Caco-2 (cell line): ENCODE measurements around the gene MXD3. TPM values are rescaled to one million over a fixed set of nuclear protein-coding genes. Genes with fewer than 3 reads are reported as not detected.
A peak's percentile ranks its signal among the peaks of the same experiment; 100 is the strongest.

Experiments
- BruUV-seq: library from RNA; stranded (reverse); fragments of 400-500 nt; replicated peaks from 2 replicates; lab custom pipeline; 2021; lab: Mats Ljungman, UMichigan
- CTCF ChIA-PET: fragments of 300-600 bp; sonication (Branson Sonifier 250); formaldehyde crosslinking; loops from one replicate; lab custom pipeline; 2022; ENCODE audit warnings: antibody characterized with exemption; lab: Charles Lee
- POLR2A ChIA-PET: fragments of 300-600 bp; sonication (Branson Sonifier 250); formaldehyde crosslinking; loops from one replicate; lab custom pipeline; 2022; ENCODE audit warnings: antibody characterized with exemption; lab: Charles Lee
- DNase-seq, 2 experiments: peaks; one replicate each; pipeline versions ENCODE4 v3.0.0 to v3.0.0-alpha.2; 2020 to 2022
- H3K27me3 ChIP-seq: replicated peaks from 2 replicates; pipeline ENCODE4 v1.6.0; 2011; ENCODE audit warnings: low read length; ENCODE audit not compliant: control insufficient read depth, insufficient read depth
- H3K36me3 ChIP-seq: 2 replicates; pipeline ENCODE4 v1.5.1; 2011; ENCODE audit warnings: low read length; ENCODE audit not compliant: control insufficient read depth, insufficient read depth
- H3K4me1 ChIP-seq: fragments of 250-450 bp; sonication (Bioruptor Pico); 2 replicates; pipeline ENCODE4 v1.5.1; 2020; ENCODE audit warnings: mild to moderate bottlenecking
- H3K4me3 ChIP-seq: 2 replicates; pipeline ENCODE4 v1.5.1; 2011; ENCODE audit warnings: low read depth, mild to moderate bottlenecking, control low read depth, low read length
- H3K9me3 ChIP-seq: fragments of 250-450 bp; sonication (Bioruptor Pico); 2 replicates; pipeline ENCODE4 v1.5.1; 2020; ENCODE audit warnings: mild to moderate bottlenecking, moderate library complexity
- H3K27ac Mint-ChIP-seq: one replicate; pipeline ENCODE4 v1.8.0; 2022; ENCODE audit warnings: mixed read lengths; ENCODE audit not compliant: unreplicated experiment
- H3K27me3 Mint-ChIP-seq: one replicate; pipeline ENCODE4 v1.8.0; 2022; ENCODE audit warnings: mixed read lengths; ENCODE audit not compliant: insufficient read depth, unreplicated experiment
- H3K36me3 Mint-ChIP-seq: one replicate; pipeline ENCODE4 v1.8.0; 2022; ENCODE audit warnings: mild to moderate bottlenecking, mixed read lengths; ENCODE audit not compliant: insufficient read depth, unreplicated experiment
- H3K4me1 Mint-ChIP-seq: one replicate; pipeline ENCODE4 v1.8.0; 2022; ENCODE audit warnings: low read depth, mixed read lengths; ENCODE audit not compliant: unreplicated experiment
- H3K4me3 Mint-ChIP-seq: one replicate; pipeline ENCODE4 v1.8.0; 2022; ENCODE audit warnings: mild to moderate bottlenecking, moderate library complexity, mixed read lengths; ENCODE audit not compliant: unreplicated experiment
- H3K9me3 Mint-ChIP-seq: one replicate; pipeline ENCODE4 v1.8.0; 2022; ENCODE audit warnings: mixed read lengths; ENCODE audit not compliant: unreplicated experiment
- CTCF ChIP-seq, 2 experiments: fragments of 200-600 bp in 1 of 2; IDR thresholded peaks; 1 replicate in 1 of 2; 2 replicates in 1 of 2; pipeline versions ENCODE4 v1.5.1 to v1.8.0; 2011 to 2022; ENCODE audit warnings: antibody characterized with exemption in 1 of 2, control low read depth in 1 of 2, inconsistent platforms in 1 of 2, low read depth in 1 of 2, low read length in 1 of 2, mild to moderate bottlenecking in 1 of 2, moderate library complexity in 1 of 2; ENCODE audit not compliant: insufficient read depth in 1 of 2, severe bottlenecking in 1 of 2, unreplicated experiment in 1 of 2
- intact Hi-C: fragments of 100-400 bp; cut with micrococcal nuclease; formaldehyde crosslinking; loops from one replicate; pipeline ENCODE4 v1.10.0; 2022; ENCODE audit not compliant: unreplicated experiment
- total RNA-seq: library from RNA; stranded (reverse); gene quantifications from 2 replicates; pipeline ENCODE4 v1.2.3, GENCODE V29; 2022

The MXD3 gene
- total RNA-seq, 1 experiment from 2014 or later: 19.8 TPM

DNA sequence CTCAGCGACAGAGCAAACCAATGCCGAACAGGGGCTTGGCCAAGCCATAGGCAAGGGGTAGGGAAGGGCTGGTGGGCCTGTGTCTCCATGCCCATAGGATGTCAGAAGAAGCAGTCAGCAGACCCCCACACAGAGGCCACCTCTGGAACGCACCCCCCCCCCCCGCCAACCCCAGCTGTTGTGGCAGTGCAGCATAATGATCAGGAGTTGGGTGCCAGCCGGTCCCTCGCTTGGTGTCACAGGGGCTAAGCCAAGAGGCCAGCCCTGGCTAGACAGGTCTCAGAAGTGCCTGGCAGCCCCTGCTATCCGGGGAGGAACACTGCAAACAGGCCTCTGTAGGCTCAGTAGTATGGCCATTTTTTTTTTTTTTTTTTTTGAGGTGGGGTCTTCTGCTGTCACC lies 3.7 kb upstream of the MXD3 start:
- H3K4me1 Mint-ChIP-seq: peaks cover 17% of the 10 kb centered on the region
- H3K27me3 ChIP-seq: no peaks in the 10 kb centered on the region
- H3K4me3 Mint-ChIP-seq: no peak overlapping the region
- no peaks in the 10 kb centered on the region for H3K9me3 Mint-ChIP-seq
- no peak for DNase-seq
- H3K4me3 ChIP-seq: no peak overlapping the region
- no TSS peak for BruUV-seq
- H3K36me3 ChIP-seq: no peaks in the 10 kb centered on the region; the same call in 1 of the 2 replicates
- POLR2A ChIA-PET: interaction anchor here (0.6 kb wide), 1 partner anchor 12 kb away, joined by 4 read pairs; the partner anchor contains the start of gene RAB24
- H3K27me3 Mint-ChIP-seq: no peaks in the 10 kb centered on the region
- H3K27ac Mint-ChIP-seq: peak overlapping the region; percentile 35
- H3K36me3 Mint-ChIP-seq: peaks cover 33% of the 10 kb centered on the region
- intact Hi-C loops: no loop called here
- H3K9me3 ChIP-seq: no peaks in the 10 kb centered on the region
- CTCF ChIA-PET: interaction anchor here (0.6 to 1.4 kb wide), 4 partner anchors 33 to 139 kb away, joined by 3 to 8 read pairs (median 4); partner anchors contain the start of gene GRK6
- H3K4me1 ChIP-seq: peaks cover 2% of the 10 kb centered on the region; the same call in 1 of the 2 replicates
- no peak for TF ChIP-seq CTCF (IDR thresholded peaks at IDR 0.05; ENCODE audit: insufficient read depth in 1 of 2, low read depth in 1 of 2, low read length in 1 of 2, severe bottlenecking in 1 of 2, unreplicated experiment in 1 of 2)

DNA sequence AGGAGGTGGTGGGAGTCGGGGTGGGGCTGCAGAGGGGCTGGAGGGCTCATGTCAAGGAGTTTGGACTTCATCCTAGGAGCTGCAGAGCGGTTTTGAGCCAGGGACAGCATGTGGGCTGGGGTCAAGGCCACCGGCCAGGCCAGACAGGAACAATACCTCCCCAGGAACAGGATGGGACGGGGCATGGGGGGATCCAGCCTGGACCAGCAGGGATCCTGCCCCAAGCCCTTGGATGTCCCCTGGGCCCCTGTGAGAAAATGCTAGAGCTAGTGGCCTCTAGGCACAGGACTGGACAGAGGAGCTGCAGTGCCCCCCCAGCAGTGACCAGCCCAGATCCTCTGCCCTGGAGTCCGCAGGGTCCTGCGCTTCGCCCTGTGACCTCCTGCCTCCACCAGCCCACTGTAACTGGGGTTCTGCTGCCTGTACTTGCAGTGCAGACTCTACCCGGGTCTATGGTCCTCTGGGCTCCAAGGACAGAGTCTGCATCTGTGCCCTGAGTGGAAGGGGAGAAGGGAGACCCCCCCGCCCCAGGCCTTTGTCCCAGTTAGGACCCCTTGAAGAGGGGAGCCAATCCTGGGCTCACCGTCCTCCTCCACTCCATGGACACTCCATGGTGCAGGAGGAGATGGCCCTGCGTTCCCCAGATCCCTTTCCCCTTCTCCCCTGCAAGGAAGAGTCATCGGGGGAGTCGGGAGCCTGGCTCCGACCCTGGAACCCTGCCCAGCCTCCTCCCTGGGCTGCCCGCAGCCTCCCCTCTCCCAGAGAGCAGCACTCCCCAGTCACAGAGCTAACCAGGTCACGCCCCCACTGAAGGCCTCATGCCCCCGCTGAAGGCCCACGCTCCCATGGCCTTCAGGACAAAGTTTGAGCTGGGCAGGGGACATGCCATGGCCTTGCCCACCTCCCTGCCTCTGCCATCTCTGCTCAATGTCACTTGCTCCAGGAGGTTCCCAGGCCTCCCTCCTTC lies 3.0 kb upstream of the MXD3 start:
- intact Hi-C loops: no loop called here
- H3K4me1 Mint-ChIP-seq: peaks cover 13% of the 10 kb centered on the region
- DNase-seq: peak in 1 of 2 experiments; percentile 37
- no peaks in the 10 kb centered on the region for H3K27me3 Mint-ChIP-seq
- CTCF ChIA-PET: interaction anchor here (0.6 kb wide), 1 partner anchor 34 kb away, joined by 3 read pairs; no protein-coding TSS in a partner anchor
- H3K36me3 ChIP-seq: peaks cover 3% of the 10 kb centered on the region; the same call in 1 of the 2 replicates
- H3K27me3 ChIP-seq: no peaks in the 10 kb centered on the region
- H3K4me3 Mint-ChIP-seq: no peak overlapping the region
- no peaks in the 10 kb centered on the region for H3K9me3 ChIP-seq
- peaks cover 37% of the 10 kb centered on the region for H3K36me3 Mint-ChIP-seq
- H3K27ac Mint-ChIP-seq: peak overlapping the region; percentile 35
- no peaks in the 10 kb centered on the region for H3K9me3 Mint-ChIP-seq
- BruUV-seq: no TSS peak
- H3K4me1 ChIP-seq: peaks cover 10% of the 10 kb centered on the region
- no peak overlapping the region for H3K4me3 ChIP-seq
- POLR2A ChIA-PET: no interaction called here
- no peak for TF ChIP-seq CTCF (IDR thresholded peaks at IDR 0.05; ENCODE audit: insufficient read depth in 1 of 2, low read depth in 1 of 2, low read length in 1 of 2, severe bottlenecking in 1 of 2, unreplicated experiment in 1 of 2)

DNA sequence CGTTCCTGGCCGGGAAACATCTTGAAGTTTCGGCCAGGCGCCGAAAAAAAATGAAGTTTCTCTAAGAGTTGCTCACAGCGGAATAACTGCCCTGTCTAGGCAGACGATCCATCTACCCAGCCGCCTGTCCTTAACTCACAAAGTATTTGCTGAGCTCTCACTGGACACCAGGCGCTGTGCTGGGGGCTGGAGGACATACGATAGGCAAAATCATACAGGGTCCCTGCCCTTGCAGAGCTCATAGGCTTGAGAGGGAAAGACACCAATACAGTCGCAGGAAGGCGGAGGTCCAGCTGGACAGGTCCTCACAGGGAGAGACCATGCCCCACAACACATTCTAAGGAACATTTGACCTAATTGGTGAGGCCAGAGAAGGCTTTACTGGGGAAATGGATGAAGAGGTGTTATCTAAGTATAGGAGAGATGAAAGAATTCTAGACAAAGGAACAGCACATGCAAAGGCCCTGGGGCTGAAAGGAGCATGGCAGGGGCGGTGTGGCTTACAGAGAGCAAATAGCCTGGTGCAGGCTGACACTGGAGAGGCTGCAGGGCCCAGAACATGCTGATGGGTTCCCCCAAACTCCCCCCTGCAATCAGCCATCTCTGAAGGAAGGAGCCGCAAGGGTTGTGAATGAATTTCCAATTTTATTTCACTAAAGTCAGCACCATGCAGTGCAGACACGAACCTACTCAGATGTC lies 2.0 kb upstream of the MXD3 start:
- BruUV-seq: no TSS peak
- DNase-seq: peak in 1 of 2 experiments; percentile 19
- no peak overlapping the region for H3K27ac Mint-ChIP-seq
- no peaks in the 10 kb centered on the region for H3K9me3 ChIP-seq
- H3K4me1 ChIP-seq: peaks cover 11% of the 10 kb centered on the region
- H3K36me3 Mint-ChIP-seq: peaks cover 41% of the 10 kb centered on the region
- no peak overlapping the region for H3K4me3 ChIP-seq
- TF ChIP-seq CTCF (IDR thresholded peaks at IDR 0.05; ENCODE audit: insufficient read depth in 1 of 2, low read depth in 1 of 2, low read length in 1 of 2, severe bottlenecking in 1 of 2, unreplicated experiment in 1 of 2): no peak
- ChIA-PET POLR2A (no interaction called here), CTCF (interaction anchor here (2.1 kb wide), 1 partner anchor 144 kb away, joined by 8 read pairs; no protein-coding TSS in a partner anchor)
- no peaks in the 10 kb centered on the region for H3K27me3 Mint-ChIP-seq
- intact Hi-C loops: loop anchor here (1.0 to 2.0 kb wide), 4 partner anchors 13 to 183 kb away; partner anchors contain the start of genes LMAN2 and PDLIM7
- peaks cover 3% of the 10 kb centered on the region for H3K36me3 ChIP-seq
- no peaks in the 10 kb centered on the region for H3K9me3 Mint-ChIP-seq
- H3K4me1 Mint-ChIP-seq: peaks cover 11% of the 10 kb centered on the region
- H3K27me3 ChIP-seq: no peaks in the 10 kb centered on the region
- no peak overlapping the region for H3K4me3 Mint-ChIP-seq
